GM12801 (cell line): ENCODE results near the gene CPPED1.

ENCODE experiments used
- TF ChIP-seq, protein P1 (sequence below): IDR thresholded peaks from one replicate; pipeline ENCODE4 v1.5.1; 2011; ENCODE audit warnings: control low read depth; ENCODE audit not compliant: insufficient read length; ENCODE audit errors: extremely low read depth

The CPPED1 gene

DNA sequence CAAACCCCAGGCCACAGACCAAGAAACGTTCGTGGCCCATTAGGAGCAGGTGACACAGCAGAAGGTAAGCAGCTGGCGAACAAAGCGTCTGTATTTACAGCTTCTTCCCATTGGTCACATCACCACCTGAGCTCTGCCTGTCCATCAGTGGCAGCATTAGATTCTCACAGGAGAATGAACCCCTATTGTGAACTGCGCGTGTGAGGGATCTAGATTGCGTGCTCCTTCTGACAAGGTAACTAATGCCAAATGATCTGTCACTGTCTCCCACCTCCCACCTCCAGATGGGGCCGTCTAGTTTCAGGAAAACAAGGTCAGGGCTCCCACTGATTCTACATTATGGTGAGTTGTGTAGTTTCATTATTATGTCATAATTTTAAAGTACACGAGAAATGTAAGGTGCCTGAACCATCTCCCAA, 186.3 kb downstream of the CPPED1 start:
- TF ChIP-seq, protein P1, sequence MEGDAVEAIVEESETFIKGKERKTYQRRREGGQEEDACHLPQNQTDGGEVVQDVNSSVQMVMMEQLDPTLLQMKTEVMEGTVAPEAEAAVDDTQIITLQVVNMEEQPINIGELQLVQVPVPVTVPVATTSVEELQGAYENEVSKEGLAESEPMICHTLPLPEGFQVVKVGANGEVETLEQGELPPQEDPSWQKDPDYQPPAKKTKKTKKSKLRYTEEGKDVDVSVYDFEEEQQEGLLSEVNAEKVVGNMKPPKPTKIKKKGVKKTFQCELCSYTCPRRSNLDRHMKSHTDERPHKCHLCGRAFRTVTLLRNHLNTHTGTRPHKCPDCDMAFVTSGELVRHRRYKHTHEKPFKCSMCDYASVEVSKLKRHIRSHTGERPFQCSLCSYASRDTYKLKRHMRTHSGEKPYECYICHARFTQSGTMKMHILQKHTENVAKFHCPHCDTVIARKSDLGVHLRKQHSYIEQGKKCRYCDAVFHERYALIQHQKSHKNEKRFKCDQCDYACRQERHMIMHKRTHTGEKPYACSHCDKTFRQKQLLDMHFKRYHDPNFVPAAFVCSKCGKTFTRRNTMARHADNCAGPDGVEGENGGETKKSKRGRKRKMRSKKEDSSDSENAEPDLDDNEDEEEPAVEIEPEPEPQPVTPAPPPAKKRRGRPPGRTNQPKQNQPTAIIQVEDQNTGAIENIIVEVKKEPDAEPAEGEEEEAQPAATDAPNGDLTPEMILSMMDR = no peak

DNA sequence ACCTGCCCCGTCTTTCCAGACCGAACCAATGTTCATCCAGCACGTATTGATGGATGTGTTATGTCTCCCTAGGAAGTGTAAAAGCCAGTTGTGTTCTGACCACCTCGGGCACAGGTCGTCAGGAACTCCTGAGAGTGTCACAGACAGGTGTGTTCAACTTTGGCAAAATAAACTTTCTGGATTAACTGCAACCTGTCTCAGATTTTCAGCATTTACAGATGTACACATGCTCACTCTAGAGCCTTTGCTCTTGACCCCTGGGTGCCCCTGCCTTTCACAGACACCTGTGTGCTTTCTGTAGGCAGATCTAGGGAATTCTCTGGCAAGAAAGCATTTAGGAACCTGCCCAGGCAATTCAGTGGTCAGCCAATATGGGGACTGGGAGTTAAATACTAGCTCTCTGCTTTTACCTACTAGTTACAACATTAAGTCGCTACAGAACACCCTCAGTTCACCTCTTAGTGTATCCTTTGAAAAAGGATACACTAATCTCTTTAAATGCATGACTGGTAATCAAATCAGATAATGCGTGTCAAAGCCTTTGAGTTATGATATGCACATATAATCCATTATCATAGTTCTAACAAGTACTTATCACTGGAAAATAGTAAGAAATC, 188.9 kb downstream of the CPPED1 start:
- TF ChIP-seq, protein P1 = no peak

DNA sequence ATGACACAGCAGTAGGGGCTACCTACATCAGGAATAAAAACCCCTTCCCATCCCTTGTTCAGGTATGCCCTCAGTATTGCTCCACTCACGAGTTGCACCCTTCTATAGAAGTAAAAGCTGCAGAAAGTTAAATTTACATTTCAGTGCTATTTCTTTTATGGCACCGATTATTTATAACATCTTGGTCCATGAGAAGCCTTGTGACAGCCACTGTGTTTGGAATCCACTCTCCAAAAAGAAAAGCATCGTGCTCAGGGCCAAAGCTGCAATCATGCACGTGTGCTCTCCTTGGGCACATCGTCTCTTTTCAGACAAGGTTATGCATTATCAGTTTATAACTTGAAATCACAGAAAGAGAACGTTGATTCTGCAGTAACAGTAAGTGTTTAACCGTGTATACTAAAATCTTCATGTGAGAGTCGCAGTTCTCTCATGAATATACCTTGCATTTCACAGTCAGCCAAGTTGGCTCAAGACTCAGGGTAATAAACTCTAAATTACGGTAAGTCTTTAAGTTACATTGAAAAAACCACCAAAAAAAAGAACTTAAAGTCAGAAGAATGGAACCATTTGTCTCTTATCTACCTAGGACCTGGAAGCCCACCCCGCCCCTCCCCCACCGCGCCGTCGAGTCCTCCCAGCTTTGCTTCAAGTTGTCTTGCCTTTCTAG, 189.6 kb downstream of the CPPED1 start:
- TF ChIP-seq, protein P1 = no peak

DNA sequence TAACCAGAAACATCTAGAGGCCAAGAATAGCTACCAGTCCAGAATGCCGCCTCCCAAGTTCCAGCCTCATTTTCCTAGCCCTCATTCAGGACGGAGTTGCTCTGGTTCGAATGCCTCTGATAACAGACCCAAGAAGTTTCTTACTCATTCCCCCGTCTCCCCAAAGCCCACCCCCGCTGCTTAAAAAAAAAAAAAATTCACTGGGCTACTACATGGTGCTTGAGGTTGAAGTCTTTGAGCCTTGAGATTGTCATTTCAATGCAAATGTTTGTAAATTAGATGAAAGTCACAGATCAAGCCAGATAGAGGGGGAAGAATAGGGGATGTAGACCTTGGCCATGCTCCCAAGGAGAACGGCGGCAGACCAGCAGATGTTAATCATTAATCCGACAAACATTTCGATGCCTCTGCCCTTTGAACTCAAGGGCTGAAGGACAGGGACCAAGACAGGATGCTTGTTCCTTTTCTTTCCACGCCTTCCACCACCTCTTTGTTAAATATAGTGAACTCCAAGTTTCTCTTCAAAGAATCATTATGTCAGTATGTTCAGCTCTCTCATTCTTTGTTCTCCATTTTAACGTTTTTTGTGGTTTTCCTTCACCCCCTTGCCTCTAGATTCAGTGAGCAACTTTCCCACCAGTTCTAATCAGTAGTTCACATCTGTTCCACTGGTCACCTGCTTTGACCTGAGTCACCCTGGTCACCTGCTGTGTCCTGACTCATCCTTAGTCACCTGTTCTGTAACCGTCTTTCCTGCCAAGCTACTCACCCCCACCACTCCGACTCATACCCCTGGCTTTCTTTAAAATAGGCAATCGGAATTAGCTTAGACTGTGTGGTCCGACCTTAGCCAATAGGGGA, 190.3 kb downstream of the CPPED1 start:
- TF ChIP-seq, protein P1 = no peak

DNA sequence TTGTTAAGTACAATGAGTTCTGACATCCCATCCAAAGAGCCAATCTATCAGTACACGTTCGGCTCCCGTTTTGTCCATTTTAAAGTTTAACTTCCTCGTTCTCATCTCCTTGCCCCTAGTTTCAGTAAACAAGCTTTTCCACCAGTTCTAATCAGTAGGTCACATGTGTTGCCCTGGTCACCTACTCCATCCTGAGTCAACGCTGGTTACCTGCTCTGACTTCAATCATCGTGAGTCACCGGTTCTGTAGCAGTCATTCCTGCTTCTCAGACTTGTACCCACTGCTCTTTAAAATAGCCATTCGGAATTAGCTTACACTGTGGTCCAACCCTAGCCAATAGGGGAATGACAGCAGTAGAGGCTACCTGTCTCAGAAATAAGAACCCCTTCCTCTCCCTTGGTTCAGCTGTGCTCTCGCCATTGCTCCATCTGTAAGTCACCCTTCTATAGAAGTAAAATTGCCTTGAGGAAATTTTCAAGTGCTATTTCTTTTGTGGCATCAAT, 191.0 kb downstream of the CPPED1 start:
- TF ChIP-seq, protein P1 = no peak

DNA sequence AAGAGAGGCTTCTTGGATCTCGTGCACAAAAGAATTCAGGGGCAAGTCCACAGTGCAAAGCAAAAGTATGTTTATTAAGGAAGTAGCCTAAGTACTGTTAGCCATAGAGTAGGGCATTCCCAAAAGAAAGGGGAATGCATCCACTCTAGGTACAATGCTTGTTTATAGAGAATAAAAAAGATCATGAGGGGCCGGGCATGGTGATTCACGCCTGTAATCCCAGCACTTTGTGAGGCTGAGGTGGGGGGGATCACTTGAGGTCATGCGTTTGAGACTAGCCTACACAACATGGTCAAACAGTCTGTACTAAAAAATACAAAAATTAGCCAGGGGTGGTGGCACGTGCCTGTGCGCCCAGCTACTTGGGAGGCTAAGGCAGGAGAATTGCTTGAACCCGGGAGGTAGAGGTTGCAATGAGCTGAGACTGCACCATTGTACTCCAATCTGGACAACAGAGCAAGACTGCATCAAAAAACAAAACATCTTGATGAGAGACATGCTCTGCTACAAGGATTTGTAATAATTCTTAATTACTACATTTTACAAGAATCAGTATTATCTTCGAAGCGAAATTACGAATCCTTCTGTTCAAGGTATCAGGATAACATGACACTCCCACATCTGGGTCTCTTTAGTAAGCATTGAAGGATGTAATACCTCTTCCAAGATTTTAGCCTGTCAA, 191.6 kb downstream of the CPPED1 start:
- TF ChIP-seq, protein P1 = no peak
